ENCODE measurements around the gene ADAMTS1.
A peak's percentile ranks its signal among the peaks of the same experiment; 100 is the strongest.

Gene ADAMTS1

GRCh38 chr21:26811482-26811881, 33.7 kb downstream of the ADAMTS1 start:
- no peak for FAIRE-seq

- FAIRE-seq = no peak
These were observed 34.4 kb downstream of the ADAMTS1 start for GRCh38 chr21:26810676-26811415.

- no peak for FAIRE-seq
These were observed 34.9 kb downstream of the ADAMTS1 start for GRCh38 chr21:26810266-26810665.

GRCh38 chr21:26809745-26810144, 35.5 kb downstream of the ADAMTS1 start:
- FAIRE-seq = no peak

- FAIRE-seq = no peak
These were observed 38.4 kb downstream of the ADAMTS1 start for GRCh38 chr21:26806801-26807295.

- FAIRE-seq = no peak
These were observed 40.2 kb downstream of the ADAMTS1 start for GRCh38 chr21:26804895-26805609.

GRCh38 chr21:26801498-26801897, 43.7 kb downstream of the ADAMTS1 start:
- no peak for FAIRE-seq

GRCh38 chr21:26800970-26801431, 44.2 kb downstream of the ADAMTS1 start:
- FAIRE-seq = no peak

- FAIRE-seq = no peak
These were observed 44.8 kb downstream of the ADAMTS1 start for GRCh38 chr21:26800455-26800854.

GRCh38 chr21:26800001-26800400, 45.2 kb downstream of the ADAMTS1 start:
- FAIRE-seq = no peak

GRCh38 chr21:26798856-26799751, 46.1 kb downstream of the ADAMTS1 start:
- FAIRE-seq = no peak

GRCh38 chr21:26797878-26798456, 47.2 kb downstream of the ADAMTS1 start:
- no peak for FAIRE-seq

GRCh38 chr21:26795866-26796329, 49.3 kb downstream of the ADAMTS1 start:
- peak; percentile 5 for FAIRE-seq

- FAIRE-seq = no peak
These were observed 49.8 kb downstream of the ADAMTS1 start for GRCh38 chr21:26795412-26795805.

- FAIRE-seq = no peak
These were observed 50.4 kb downstream of the ADAMTS1 start for GRCh38 chr21:26794597-26795411.

- FAIRE-seq = no peak
These were observed 54.9 kb downstream of the ADAMTS1 start for GRCh38 chr21:26790296-26790695.

GRCh38 chr21:26788790-26789189, 56.4 kb downstream of the ADAMTS1 start:
- no peak for FAIRE-seq

Measured in islet of Langerhans (tissue), 1 donor.